KOPT-K1 (cell line): ENCODE results near the gene FGFR2.

ENCODE experiments used
- H3K27ac ChIP-seq: fragments of 200-600 bp; sonication (generic); 2 replicates; pipeline ENCODE4 v1.5.1; 2016; ENCODE audit warnings: antibody characterized with exemption, mild to moderate bottlenecking, low read depth, low read length; ENCODE audit not compliant: poor library complexity, severe bottlenecking
- H3K36me3 ChIP-seq: fragments of 200-600 bp; sonication (generic); 2 replicates; pipeline ENCODE4 v1.5.1; 2017; ENCODE audit warnings: antibody characterized with exemption, mild to moderate bottlenecking, low read length, moderate library complexity; ENCODE audit not compliant: insufficient read depth
- H3K9me3 ChIP-seq: fragments of 200-600 bp; sonication (generic); 2 replicates; pipeline ENCODE4 v1.5.1; 2017; ENCODE audit warnings: antibody characterized with exemption, low read length, mild to moderate bottlenecking; ENCODE audit not compliant: insufficient read depth, poor library complexity, severe bottlenecking

Gene FGFR2

GRCh38 chr10:121580276-121581116 is 17.7 kb downstream of the FGFR2 start:
- no peaks in the 10 kb centered on the region for H3K9me3 ChIP-seq
- no peak overlapping the region for H3K27ac ChIP-seq
- H3K36me3 ChIP-seq, result no peaks in the 10 kb centered on the region

GRCh38 chr10:121579656-121580055 is 18.6 kb downstream of the FGFR2 start:
- Histone ChIP-seq H3K9me3 (no peaks in the 10 kb centered on the region), H3K27ac (no peak overlapping the region), H3K36me3 (no peaks in the 10 kb centered on the region)

- Histone ChIP-seq H3K27ac (no peak overlapping the region), H3K9me3 (no peaks in the 10 kb centered on the region), H3K36me3 (no peaks in the 10 kb centered on the region)
Measured at GRCh38 chr10:121578965-121579364, 19.3 kb downstream of the FGFR2 start.

GRCh38 chr10:121578298-121578697 is 19.9 kb downstream of the FGFR2 start:
- Histone ChIP-seq H3K27ac (no peak overlapping the region), H3K9me3 (no peaks in the 10 kb centered on the region), H3K36me3 (no peaks in the 10 kb centered on the region)

GRCh38 chr10:121577568-121577967 is 20.7 kb downstream of the FGFR2 start:
- H3K36me3 ChIP-seq, result no peaks in the 10 kb centered on the region
- no peak overlapping the region for H3K27ac ChIP-seq
- H3K9me3 ChIP-seq, result no peaks in the 10 kb centered on the region

GRCh38 chr10:121576139-121576538 is 22.1 kb downstream of the FGFR2 start:
- no peaks in the 10 kb centered on the region for H3K36me3 ChIP-seq
- H3K27ac ChIP-seq, result no peak overlapping the region
- no peaks in the 10 kb centered on the region for H3K9me3 ChIP-seq

- Histone ChIP-seq H3K9me3 (no peaks in the 10 kb centered on the region), H3K27ac (no peak overlapping the region)
Measured at GRCh38 chr10:121574519-121575166, 23.6 kb downstream of the FGFR2 start.

GRCh38 chr10:121573538-121573941 is 24.7 kb downstream of the FGFR2 start:
- no peaks in the 10 kb centered on the region for H3K9me3 ChIP-seq
- H3K36me3 ChIP-seq, result no peaks in the 10 kb centered on the region
- no peak overlapping the region for H3K27ac ChIP-seq

More at GRCh38 chr10:121574519-121575166, 23.6 kb downstream of the FGFR2 start:
- H3K36me3 ChIP-seq, result no peaks in the 10 kb centered on the region

- no peaks in the 10 kb centered on the region for H3K36me3 ChIP-seq
- no peaks in the 10 kb centered on the region for H3K9me3 ChIP-seq
- no peak overlapping the region for H3K27ac ChIP-seq
Measured at GRCh38 chr10:121572859-121573537, 25.2 kb downstream of the FGFR2 start.

- Histone ChIP-seq H3K36me3 (no peaks in the 10 kb centered on the region), H3K9me3 (no peaks in the 10 kb centered on the region), H3K27ac (no peak overlapping the region)
Measured at GRCh38 chr10:121570315-121570714, 27.9 kb downstream of the FGFR2 start.

GRCh38 chr10:121568275-121568674 is 30.0 kb downstream of the FGFR2 start:
- no peaks in the 10 kb centered on the region for H3K36me3 ChIP-seq
- no peak overlapping the region for H3K27ac ChIP-seq
- H3K9me3 ChIP-seq, result no peaks in the 10 kb centered on the region

- no peaks in the 10 kb centered on the region for H3K36me3 ChIP-seq
- no peak overlapping the region for H3K27ac ChIP-seq
- no peaks in the 10 kb centered on the region for H3K9me3 ChIP-seq
Measured at GRCh38 chr10:121567569-121567968, 30.7 kb downstream of the FGFR2 start.

GRCh38 chr10:121566755-121567154 is 31.5 kb downstream of the FGFR2 start:
- no peaks in the 10 kb centered on the region for H3K9me3 ChIP-seq
- H3K27ac ChIP-seq, result no peak overlapping the region
- no peaks in the 10 kb centered on the region for H3K36me3 ChIP-seq

- no peak overlapping the region for H3K27ac ChIP-seq
- no peaks in the 10 kb centered on the region for H3K36me3 ChIP-seq
- H3K9me3 ChIP-seq, result no peaks in the 10 kb centered on the region
Measured at GRCh38 chr10:121559326-121560026, 38.8 kb downstream of the FGFR2 start.

GRCh38 chr10:121558238-121558637 is 40.0 kb downstream of the FGFR2 start:
- no peaks in the 10 kb centered on the region for H3K36me3 ChIP-seq
- H3K9me3 ChIP-seq, result no peaks in the 10 kb centered on the region
- no peak overlapping the region for H3K27ac ChIP-seq
